ENCODE measurements around the gene FLT1.

DNA sequence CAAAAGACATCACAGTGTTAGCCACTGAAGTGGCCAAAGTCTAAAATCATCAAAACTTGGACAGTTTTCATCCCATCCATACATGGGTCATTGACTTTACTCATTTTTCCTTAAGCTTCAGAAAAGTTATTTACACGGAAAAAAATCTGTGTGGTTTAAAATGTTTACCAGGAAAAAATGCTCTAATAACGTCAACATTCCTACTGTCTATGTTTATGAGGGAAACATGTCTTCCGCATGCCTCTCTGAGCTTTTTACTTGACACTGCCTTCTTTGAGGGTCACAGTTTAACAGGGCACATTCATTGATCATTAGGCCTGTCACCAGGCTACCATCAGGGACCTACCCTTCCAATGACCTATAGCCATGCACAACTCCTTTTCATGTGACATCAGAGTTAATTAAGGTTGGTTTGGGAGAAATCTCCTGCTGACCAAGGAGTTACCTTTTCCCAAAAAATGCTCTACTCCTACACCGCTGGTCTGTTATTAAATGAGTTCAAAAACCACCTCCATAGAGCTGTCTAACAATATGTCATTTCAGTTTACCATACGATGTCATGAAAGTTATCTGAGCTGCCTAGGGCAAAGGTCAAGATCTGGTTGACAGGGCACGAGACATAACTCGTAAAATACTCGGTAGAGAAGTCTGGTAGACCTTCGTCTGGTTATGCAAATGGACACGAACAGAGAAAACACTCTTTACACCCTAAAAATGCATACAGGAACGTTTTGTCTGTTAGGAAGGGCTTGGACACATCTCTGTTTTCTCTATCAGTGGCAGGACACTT lies 17.8 kb downstream of the FLT1 start:
- TF ChIP-seq, protein P1, sequence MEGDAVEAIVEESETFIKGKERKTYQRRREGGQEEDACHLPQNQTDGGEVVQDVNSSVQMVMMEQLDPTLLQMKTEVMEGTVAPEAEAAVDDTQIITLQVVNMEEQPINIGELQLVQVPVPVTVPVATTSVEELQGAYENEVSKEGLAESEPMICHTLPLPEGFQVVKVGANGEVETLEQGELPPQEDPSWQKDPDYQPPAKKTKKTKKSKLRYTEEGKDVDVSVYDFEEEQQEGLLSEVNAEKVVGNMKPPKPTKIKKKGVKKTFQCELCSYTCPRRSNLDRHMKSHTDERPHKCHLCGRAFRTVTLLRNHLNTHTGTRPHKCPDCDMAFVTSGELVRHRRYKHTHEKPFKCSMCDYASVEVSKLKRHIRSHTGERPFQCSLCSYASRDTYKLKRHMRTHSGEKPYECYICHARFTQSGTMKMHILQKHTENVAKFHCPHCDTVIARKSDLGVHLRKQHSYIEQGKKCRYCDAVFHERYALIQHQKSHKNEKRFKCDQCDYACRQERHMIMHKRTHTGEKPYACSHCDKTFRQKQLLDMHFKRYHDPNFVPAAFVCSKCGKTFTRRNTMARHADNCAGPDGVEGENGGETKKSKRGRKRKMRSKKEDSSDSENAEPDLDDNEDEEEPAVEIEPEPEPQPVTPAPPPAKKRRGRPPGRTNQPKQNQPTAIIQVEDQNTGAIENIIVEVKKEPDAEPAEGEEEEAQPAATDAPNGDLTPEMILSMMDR (IDR thresholded peaks at IDR 0.05 in 2 of 3, conservative IDR thresholded peaks at IDR 0.05 in 1 of 3; ENCODE audit: borderline replicate concordance in 1 of 3, insufficient read depth in 1 of 3, low read depth in 2 of 3, low read length in 2 of 3), result no peak
- TF ChIP-seq POLR2A (IDR thresholded peaks at IDR 0.05; ENCODE audit: borderline replicate concordance, extremely low read depth, insufficient read depth, insufficient read length) (no peak), SP1 (IDR thresholded peaks at IDR 0.05; ENCODE audit: low read depth) (no peak), ZNF274 (IDR thresholded peaks at IDR 0.05; ENCODE audit: low read depth, low read length) (no peak), SRF (IDR thresholded peaks at IDR 0.05; ENCODE audit: low read depth) (no peak)
- TF ChIP-seq, protein P2, sequence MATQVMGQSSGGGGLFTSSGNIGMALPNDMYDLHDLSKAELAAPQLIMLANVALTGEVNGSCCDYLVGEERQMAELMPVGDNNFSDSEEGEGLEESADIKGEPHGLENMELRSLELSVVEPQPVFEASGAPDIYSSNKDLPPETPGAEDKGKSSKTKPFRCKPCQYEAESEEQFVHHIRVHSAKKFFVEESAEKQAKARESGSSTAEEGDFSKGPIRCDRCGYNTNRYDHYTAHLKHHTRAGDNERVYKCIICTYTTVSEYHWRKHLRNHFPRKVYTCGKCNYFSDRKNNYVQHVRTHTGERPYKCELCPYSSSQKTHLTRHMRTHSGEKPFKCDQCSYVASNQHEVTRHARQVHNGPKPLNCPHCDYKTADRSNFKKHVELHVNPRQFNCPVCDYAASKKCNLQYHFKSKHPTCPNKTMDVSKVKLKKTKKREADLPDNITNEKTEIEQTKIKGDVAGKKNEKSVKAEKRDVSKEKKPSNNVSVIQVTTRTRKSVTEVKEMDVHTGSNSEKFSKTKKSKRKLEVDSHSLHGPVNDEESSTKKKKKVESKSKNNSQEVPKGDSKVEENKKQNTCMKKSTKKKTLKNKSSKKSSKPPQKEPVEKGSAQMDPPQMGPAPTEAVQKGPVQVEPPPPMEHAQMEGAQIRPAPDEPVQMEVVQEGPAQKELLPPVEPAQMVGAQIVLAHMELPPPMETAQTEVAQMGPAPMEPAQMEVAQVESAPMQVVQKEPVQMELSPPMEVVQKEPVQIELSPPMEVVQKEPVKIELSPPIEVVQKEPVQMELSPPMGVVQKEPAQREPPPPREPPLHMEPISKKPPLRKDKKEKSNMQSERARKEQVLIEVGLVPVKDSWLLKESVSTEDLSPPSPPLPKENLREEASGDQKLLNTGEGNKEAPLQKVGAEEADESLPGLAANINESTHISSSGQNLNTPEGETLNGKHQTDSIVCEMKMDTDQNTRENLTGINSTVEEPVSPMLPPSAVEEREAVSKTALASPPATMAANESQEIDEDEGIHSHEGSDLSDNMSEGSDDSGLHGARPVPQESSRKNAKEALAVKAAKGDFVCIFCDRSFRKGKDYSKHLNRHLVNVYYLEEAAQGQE (IDR thresholded peaks at IDR 0.05; ENCODE audit: low read depth), result no peak
